Stimulated activated CD4-positive, alpha-beta T cell treated with anti-CD3 and anti-CD28 coated beads, Interleukin-1b, Interleukin-23, amount 100 ng/mL, for 24 hours (primary cell): Measurements from ENCODE around the gene CCDC148.

Source experiments
- DNase-seq, 4 experiments: peaks; one replicate each; pipeline ENCODE4 v3.0.0-alpha.2; 2020; ENCODE audit warnings: low read depth in 4 of 4, low spot score in 1 of 4

The CCDC148 gene

DNA sequence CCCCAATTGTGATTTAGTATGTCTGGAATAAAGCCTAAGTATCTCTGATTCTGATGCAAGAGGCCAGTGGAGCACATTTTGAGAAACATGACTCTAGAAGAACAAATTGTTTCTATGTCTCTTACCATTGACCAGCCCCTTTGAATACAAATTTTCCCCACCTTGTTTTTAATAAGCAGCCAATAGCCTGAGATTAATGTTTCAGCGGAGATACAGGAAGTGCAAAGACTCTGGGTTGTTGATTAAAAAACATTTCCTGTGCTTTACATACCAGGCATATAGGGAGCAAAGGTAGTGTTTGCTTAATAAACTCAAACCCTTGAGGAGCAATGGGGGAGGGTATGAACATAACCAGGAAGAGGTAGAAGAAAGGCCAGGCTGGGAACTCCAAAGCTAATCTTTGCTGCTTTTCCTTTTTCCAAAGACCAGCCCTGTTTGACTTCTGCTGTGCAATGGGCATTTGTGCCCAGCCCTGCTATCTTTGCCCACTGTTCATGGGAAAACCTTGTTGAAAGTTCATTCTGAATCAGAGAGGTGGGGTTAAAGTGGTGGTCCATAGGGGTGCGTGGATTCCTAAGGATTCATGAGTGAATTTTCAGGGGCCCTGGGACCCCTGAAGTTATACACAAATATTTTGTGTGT is 325.6 kb downstream of the CCDC148 start:
- no peak for DNase-seq

DNA sequence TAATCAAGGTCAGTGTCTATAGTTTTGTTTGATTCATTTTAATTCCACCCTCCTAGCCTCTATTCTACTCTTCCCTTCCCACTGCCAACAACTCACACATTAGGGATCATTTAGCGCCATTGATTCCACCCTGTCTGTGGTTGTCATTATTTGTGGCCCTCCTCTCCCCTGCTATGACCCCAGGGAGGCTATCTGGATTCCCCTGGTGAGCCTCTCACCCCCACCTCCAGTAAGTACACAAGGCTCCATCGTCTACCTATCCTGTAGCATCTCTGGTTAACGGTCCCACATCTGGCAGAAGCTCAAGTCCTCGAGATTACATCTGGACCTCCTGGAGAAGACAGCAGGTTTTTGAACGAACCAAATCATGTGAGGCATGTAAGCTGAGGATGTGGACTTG is 327.5 kb downstream of the CCDC148 start:
- no peak for DNase-seq

DNA sequence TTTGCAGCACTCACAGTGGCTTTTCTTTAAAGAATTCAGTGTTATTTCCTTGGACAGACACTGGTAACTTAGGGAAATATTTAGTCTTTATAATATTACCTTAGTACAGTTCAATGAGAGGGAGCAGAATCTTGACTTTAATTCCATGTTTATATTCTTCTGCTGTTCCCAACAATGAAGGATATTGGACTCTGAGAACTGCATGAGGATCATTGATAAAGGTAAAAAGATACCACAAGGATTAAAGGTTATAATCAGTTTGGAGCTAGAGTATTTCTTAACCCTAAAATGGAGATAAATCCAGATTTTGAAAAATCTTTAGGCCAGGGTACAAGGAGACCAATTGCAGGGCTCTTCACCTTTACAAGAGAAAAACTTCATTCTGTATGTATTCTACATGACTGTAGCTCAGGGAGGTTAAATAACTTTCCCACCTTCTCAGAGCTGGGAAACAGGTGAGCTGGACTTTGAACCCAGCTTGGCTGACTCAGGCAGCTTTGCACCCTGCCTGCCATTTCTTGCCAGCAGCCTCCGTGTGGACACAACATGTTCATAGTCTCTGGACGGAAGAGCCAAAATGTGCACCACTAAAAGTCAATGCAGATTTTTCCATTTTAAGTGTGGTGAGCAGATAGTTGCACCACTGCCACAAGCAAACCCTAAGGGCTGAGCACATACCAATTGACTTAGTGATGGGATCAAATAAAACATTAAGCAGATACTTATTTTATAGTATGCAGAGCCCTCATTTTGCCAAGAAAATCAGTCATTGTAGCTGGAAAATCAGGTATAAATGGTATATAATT is 328.2 kb downstream of the CCDC148 start:
- DNase-seq: no peak

DNA sequence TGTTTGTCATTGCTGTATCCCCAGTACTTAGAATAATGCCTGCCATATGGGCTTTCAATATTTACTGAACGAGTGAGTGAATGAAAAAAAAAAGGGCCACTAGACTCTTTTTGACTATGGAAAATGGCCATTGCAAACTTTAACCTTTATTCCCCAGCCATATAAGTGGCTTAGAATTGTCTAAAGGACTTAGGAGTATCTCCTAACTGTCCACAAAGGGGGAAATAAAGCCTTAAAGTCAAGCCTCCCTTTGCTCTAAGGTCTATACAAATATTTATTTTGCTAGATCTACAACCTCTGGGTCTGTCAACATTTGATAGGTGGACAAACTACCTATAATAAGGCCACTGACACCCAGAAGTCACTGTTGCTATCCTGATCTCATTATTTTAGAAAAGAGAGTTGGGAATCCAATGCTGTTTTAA is 329.2 kb downstream of the CCDC148 start:
- DNase-seq: no peak

DNA sequence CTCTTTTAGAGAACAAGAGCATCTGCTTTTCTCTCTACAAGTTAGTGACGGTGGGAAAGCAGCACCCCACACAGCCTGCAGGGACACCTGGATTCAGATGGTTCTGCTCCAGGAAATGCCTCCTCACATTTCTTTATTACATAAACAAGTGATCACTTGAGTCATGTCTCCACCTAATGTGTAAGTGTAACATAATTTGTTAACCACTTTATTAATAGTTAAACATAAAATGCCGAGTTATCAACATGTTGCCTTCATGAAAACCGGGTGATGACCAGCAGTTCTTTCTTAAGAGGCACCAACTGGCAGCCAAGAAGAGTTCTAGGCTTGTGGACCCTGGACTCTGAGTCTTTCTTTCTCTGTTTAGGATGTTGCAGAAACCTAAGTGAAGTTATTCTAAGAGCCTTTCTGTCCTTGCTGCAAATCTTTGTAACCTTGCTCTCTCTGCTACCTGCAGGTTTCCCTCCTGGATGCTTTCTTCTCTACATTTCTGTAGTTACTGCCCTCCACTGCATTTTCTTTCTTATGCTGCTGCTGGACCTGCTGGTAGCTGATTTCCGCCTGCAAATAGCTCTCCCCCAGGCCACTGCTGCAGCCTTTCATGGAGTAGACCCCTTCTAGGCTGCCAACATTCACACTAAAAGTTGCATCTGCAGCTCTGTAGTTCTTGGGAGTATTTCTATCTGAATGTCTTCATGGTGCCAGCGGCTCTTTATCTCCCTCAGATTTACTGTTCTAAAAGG is 330.6 kb downstream of the CCDC148 start:
- DNase-seq: no peak

DNA sequence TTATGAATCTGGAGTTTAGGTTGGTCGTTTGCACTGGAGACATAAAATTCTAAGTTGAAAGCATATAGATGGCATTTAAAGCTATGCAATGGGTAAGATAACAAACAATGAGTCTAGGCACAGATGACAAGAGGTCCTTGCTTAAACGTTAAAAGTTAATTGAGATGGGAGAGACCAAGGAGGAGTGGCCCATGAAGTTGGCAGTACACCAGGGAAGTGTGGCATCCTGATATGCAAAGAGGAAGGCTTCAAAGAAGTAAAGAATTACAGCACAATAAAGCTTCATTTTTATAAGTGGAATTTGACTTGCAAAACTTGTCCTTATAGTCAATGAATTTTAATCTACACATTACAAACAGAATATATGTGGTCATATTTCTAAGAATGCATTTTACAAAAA is 331.7 kb downstream of the CCDC148 start:
- DNase-seq: no peak
